SK-N-SH (cell line): Measurements from ENCODE around the gene SAXO1. TPM values are rescaled to one million over a fixed set of nuclear protein-coding genes. Genes with fewer than 3 reads are reported as not detected.

Experiments
- CTCF ChIA-PET: fragments of 300-600, 350-600 bp; formaldehyde crosslinking; extraction: SDS; loops from one replicate; lab custom pipeline; 2021; lab: Yijun Ruan, JAX
- POLR2A ChIA-PET: fragments of 350-600 bp; sonication (Branson Sonifier 250); formaldehyde crosslinking; extraction: SDS; loops from one replicate; lab custom pipeline; 2020; ENCODE audit warnings: antibody characterized with exemption, inconsistent platforms; lab: Yijun Ruan, JAX
- DNase-seq: peaks from one replicate; pipeline ENCODE4 v3.0.0; 2012
- H2AFZ ChIP-seq: fragments of 200-600 bp; sonication (generic); 2 replicates; pipeline ENCODE4 v1.8.1; 2016; ENCODE audit warnings: antibody characterized with exemption, mild to moderate bottlenecking, low read depth
- H3F3A ChIP-seq: fragments of 200-600 bp; sonication (generic); replicated peaks from 2 replicates; pipeline ENCODE3; 2016; ENCODE audit warnings: antibody characterized with exemption, mild to moderate bottlenecking; ENCODE audit not compliant: insufficient read depth
- H3K27ac ChIP-seq, 2 experiments: fragments of 200-500 bp in 1 of 2; fragments of 200-600 bp in 1 of 2; sonication (Bioruptor generic) in 1 of 2; sonication (generic), shearing (Covaris generic) in 1 of 2; 2 replicates each; pipeline versions ENCODE4 v1.5.1 to v1.6.1; 2014 to 2016; ENCODE audit warnings: low read depth in 2 of 2, inconsistent platforms in 1 of 2, low read length in 1 of 2, mild to moderate bottlenecking in 1 of 2, mixed read lengths in 1 of 2
- H3K27me3 ChIP-seq: fragments of 200-600 bp; sonication (generic), shearing (Covaris generic); 2 replicates; pipeline ENCODE4 v1.6.1; 2016; ENCODE audit warnings: mixed run types; ENCODE audit not compliant: insufficient read depth
- H3K36me3 ChIP-seq, 2 experiments: fragments of 200-500 bp in 1 of 2; fragments of 200-600 bp in 1 of 2; sonication (Bioruptor generic) in 1 of 2; sonication (generic) in 1 of 2; replicated peaks in 1 of 2; 2 replicates each; pipeline versions ENCODE3 to v1.5.1; 2014 to 2016; ENCODE audit warnings: low read length in 1 of 2, mild to moderate bottlenecking in 1 of 2; ENCODE audit not compliant: insufficient read depth in 2 of 2, control insufficient read depth in 1 of 2
- H3K4me1 ChIP-seq, 2 experiments: fragments of 200-500 bp in 1 of 2; fragments of 200-600 bp in 1 of 2; sonication (Bioruptor generic) in 1 of 2; sonication (generic), shearing (Covaris generic) in 1 of 2; 2 replicates each; pipeline versions ENCODE4 v1.5.1 to v1.6.1; 2014 to 2016; ENCODE audit warnings: low read depth in 1 of 2, low read length in 1 of 2, mixed run types in 1 of 2; ENCODE audit not compliant: insufficient read depth in 2 of 2, control insufficient read depth in 1 of 2
- H3K4me2 ChIP-seq: fragments of 200-600 bp; sonication (generic), shearing (Covaris generic); 2 replicates; pipeline ENCODE4 v1.6.1; 2017; ENCODE audit warnings: mixed run types
- H3K4me3 ChIP-seq, 2 experiments: fragments of 200-500 bp in 1 of 2; fragments of 200-600 bp in 1 of 2; sonication (Bioruptor generic) in 1 of 2; sonication (generic), shearing (Covaris generic) in 1 of 2; 2 replicates each; pipeline versions ENCODE4 v1.5.1 to v1.8.1; 2014 to 2016; ENCODE audit warnings: low read depth in 2 of 2, inconsistent platforms in 1 of 2, low read length in 1 of 2, mild to moderate bottlenecking in 1 of 2, mixed read lengths in 1 of 2, moderate library complexity in 1 of 2
- H3K79me2 ChIP-seq: fragments of 200-600 bp; sonication (generic); 2 replicates; pipeline ENCODE4 v1.8.1; 2017; ENCODE audit warnings: mild to moderate bottlenecking; ENCODE audit not compliant: insufficient read depth
- H3K9ac ChIP-seq: fragments of 200-600 bp; sonication (generic); 2 replicates; pipeline ENCODE4 v1.6.1; 2017; ENCODE audit warnings: mixed run types
- H3K9me2 ChIP-seq: fragments of 200-600 bp; sonication (generic); 2 replicates; pipeline ENCODE4 v1.6.1; 2017; ENCODE audit warnings: mixed run types
- H3K9me3 ChIP-seq: fragments of 200-600 bp; sonication (generic); 2 replicates; pipeline ENCODE4 v1.6.1; 2017; ENCODE audit warnings: mixed run types, mild to moderate bottlenecking, moderate library complexity
- H4K20me1 ChIP-seq: fragments of 200-600 bp; sonication (generic); 2 replicates; pipeline ENCODE4 v1.6.1; 2017; ENCODE audit warnings: mild to moderate bottlenecking, mixed run types; ENCODE audit not compliant: insufficient read depth
- CHD2 ChIP-seq: fragments of 150-350 bp; IDR thresholded peaks from 2 replicates; pipeline ENCODE4 v1.6.1; 2018; ENCODE audit warnings: low read length; ENCODE audit not compliant: partially characterized antibody
- ELF1 ChIP-seq: IDR thresholded peaks from 2 replicates; pipeline ENCODE4 v1.4.0; 2012
- EP300 ChIP-seq, 2 experiments: IDR thresholded peaks; 2 replicates each; pipeline versions ENCODE4 v1.4.0 to v1.6.1; 2012; ENCODE audit warnings: borderline replicate concordance in 1 of 2, low read depth in 1 of 2, low read length in 1 of 2
- EZH2phosphoT487 ChIP-seq: fragments of 200-600 bp; sonication (generic); IDR thresholded peaks from 2 replicates; pipeline ENCODE4 v1.6.1; 2017; ENCODE audit warnings: low read depth, mixed run types, mild to moderate bottlenecking, antibody characterized with exemption, moderate library complexity, borderline replicate concordance
- FOXJ3 ChIP-seq: sonication (generic); formaldehyde crosslinking; IDR thresholded peaks from 2 replicates; pipeline ENCODE4 v1.5.1; 2020; ENCODE audit warnings: mild to moderate bottlenecking, missing genetic modification reagents
- GABPA ChIP-seq: IDR thresholded peaks from 2 replicates; pipeline ENCODE4 v1.4.0; 2012; ENCODE audit warnings: low read depth, mild to moderate bottlenecking
- JUND ChIP-seq: IDR thresholded peaks from 2 replicates; pipeline ENCODE4 v1.4.0; 2012
- NFIC ChIP-seq: IDR thresholded peaks from 2 replicates; pipeline ENCODE4 v1.4.0; 2012; ENCODE audit warnings: borderline replicate concordance
- RAD21 ChIP-seq: IDR thresholded peaks from 2 replicates; pipeline ENCODE4 v1.6.1; 2012; ENCODE audit warnings: mild to moderate bottlenecking, low read length
- REST ChIP-seq: IDR thresholded peaks from 2 replicates; pipeline ENCODE4 v1.6.1; 2012; ENCODE audit warnings: mild to moderate bottlenecking, low read depth, low read length, moderate library complexity
- TAF1 ChIP-seq: IDR thresholded peaks from 2 replicates; pipeline ENCODE4 v1.6.1; 2012; ENCODE audit warnings: low read depth, mild to moderate bottlenecking, low read length, moderate library complexity, borderline replicate concordance
- TCF12 ChIP-seq: IDR thresholded peaks from 2 replicates; pipeline ENCODE4 v1.4.0; 2012
- ZBTB33 ChIP-seq: IDR thresholded peaks from 2 replicates; pipeline ENCODE4 v1.4.0; 2012; ENCODE audit warnings: low read depth, borderline replicate concordance
- WGBS: methylation state at CpG from one replicate; pipeline ENCODE4 v1.1.6; 2017; ENCODE audit warnings: low lambda C conversion rate; 5-methylcytosine and 5-hydroxymethylcytosine counted together
- polyA plus RNA-seq, 3 experiments: library from polyadenylated mRNA; depleted of rRNA; stranded (reverse); fragments of >200 nt; gene quantifications; 2 replicates each; pipeline ENCODE4 v1.2.3, GENCODE V29; 2012

The SAXO1 gene
- polyA plus RNA-seq, 1 of the 3 experiments (the other 2 are of a cell fraction) = 0.03 TPM

GRCh38 chr9:19000133-19000532 lies 32.9 kb downstream of the SAXO1 start (continued):
- TF ChIP-seq NFIC = no peak

- ChIA-PET POLR2A (no interaction called here), CTCF (no interaction called here)
- TF ChIP-seq RAD21 (no peak), EP300 (IDR thresholded peaks at IDR 0.05; ENCODE audit: borderline replicate concordance in 1 of 2, low read depth in 1 of 2, low read length in 1 of 2) (no peak), GABPA (no peak), NFIC (no peak), CHD2 (no peak), EZH2phosphoT487 (no peak), TCF12 (no peak), ZBTB33 (no peak), FOXJ3 (CRISPR knock-in tag) (no peak), REST (no peak), TAF1 (no peak), JUND (no peak), ELF1 (no peak)
Observed at GRCh38 chr9:18999173-18999785, 33.7 kb downstream of the SAXO1 start.

More at GRCh38 chr9:18999173-18999785, 33.7 kb downstream of the SAXO1 start:
- H3K79me2 ChIP-seq = no peaks in the 10 kb centered on the region
- no peaks in the 10 kb centered on the region for H3K27me3 ChIP-seq
- no peaks in the 10 kb centered on the region for H4K20me1 ChIP-seq
- H3F3A ChIP-seq = no peaks in the 10 kb centered on the region
- no peak overlapping the region for H3K4me3 ChIP-seq
- DNase-seq = no peak
- H3K4me1 ChIP-seq = no peaks in the 10 kb centered on the region
- no peaks in the 10 kb centered on the region for H3K36me3 ChIP-seq
- no peak overlapping the region for H3K9ac ChIP-seq
- no peaks in the 10 kb centered on the region for H3K9me3 ChIP-seq
- no peak overlapping the region for H2AFZ ChIP-seq
- WGBS = 15% methylated on average over 5 of the region's 28 CpGs
- no peak overlapping the region for H3K4me2 ChIP-seq
- H3K9me2 ChIP-seq = no peaks in the 10 kb centered on the region
- no peak overlapping the region for H3K27ac ChIP-seq
